ENCODE results near the gene IL17RA.

IL17RA gene

GRCh38 chr22:17159504-17159951 lies 74.7 kb downstream of the IL17RA start:
- peak; percentile 14 for DNase-seq

DNA sequence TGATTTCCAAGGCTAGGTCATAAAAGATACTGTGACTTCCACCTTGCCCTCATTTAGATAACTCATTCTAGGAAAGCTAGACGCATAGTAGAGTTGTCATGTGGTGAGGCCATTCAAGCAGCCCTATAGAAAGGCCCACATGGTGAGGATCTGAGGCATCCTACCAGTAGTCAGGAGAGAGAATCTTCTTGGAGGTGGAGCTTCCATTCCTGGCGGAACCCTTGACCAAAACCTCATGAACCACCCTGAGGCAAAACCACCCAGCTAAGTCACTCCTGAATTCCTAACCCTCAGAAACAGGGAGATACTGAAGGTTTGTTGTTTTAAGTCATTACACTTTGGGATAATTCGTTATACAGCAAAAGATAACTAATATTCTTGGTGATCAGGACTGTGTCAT lies 77.2 kb downstream of the IL17RA start:
- DNase-seq, result no peak

GRCh38 chr22:17162731-17163130 lies 77.9 kb downstream of the IL17RA start:
- no peak for DNase-seq

DNA sequence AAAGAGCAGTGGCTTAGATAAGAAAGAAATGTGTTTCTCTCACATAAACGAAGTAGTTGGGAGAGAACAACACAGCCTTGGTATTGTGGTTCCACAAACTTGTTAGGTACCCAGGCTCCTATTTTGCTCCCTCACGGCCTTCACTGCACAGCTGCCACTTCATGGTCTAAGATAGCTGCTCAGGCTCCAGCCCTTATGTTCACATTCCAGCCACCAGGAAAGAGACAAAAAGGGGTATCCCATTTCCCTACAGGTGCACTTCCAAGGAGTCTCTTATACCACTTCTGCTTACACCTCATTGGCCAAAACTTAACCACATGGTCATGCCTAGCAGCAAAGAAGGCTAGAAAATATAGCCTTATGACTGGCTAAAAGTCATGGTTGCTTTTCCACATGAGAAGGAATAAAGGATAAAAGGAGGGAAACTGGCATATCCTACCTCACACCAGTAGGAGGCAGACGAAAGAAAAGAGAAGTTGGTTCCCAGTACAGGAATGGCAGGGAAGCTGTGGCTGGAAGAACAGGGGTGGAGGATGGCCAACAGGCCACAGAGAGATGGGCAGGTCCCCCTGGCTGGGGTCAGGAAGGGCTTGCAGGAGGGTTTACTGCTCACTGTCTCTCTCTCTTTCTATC lies 79.7 kb downstream of the IL17RA start:
- no peak for DNase-seq

Data from T-helper 9 cell (primary cell).